ENCODE data around the gene MADCAM1. TPM values are rescaled to one million over a fixed set of nuclear protein-coding genes. Genes with fewer than 3 reads are reported as not detected.
A peak's percentile ranks its signal among the peaks of the same experiment; 100 is the strongest.

The MADCAM1 gene
- total RNA-seq, 1 donor from 2014 or later: 0.92 TPM

- H3K4me1 ChIP-seq: peaks cover 7% of the 10 kb centered on the region
- no peak overlapping the region for H3K27ac ChIP-seq
- intact Hi-C loops (cut with DNase I): no loop called here
- H3K9me3 ChIP-seq: no peaks in the 10 kb centered on the region
- TF ChIP-seq CTCF (IDR thresholded peaks at IDR 0.05): no peak
- ATAC-seq: no peak
- H3K4me3 ChIP-seq: no peak overlapping the region
- DNase-seq: no peak
- no peaks in the 10 kb centered on the region for H3K36me3 ChIP-seq
- H3K27me3 ChIP-seq (ENCODE audit: low read depth): peaks cover 20% of the 10 kb centered on the region
Observed at GRCh38 chr19:483332-484072, 12.8 kb upstream of the MADCAM1 start.

- TF ChIP-seq CTCF (IDR thresholded peaks at IDR 0.05): no peak
- ATAC-seq (no peak), DNase-seq (no peak)
- Histone ChIP-seq H3K36me3 (no peaks in the 10 kb centered on the region), H3K4me1 (peaks cover 8% of the 10 kb centered on the region), H3K4me3 (no peak overlapping the region), H3K27me3 (ENCODE audit: low read depth) (peaks cover 20% of the 10 kb centered on the region), H3K27ac (no peak overlapping the region), H3K9me3 (no peaks in the 10 kb centered on the region)
- intact Hi-C loops (cut with DNase I): no loop called here
Observed at GRCh38 chr19:484494-484893, 11.8 kb upstream of the MADCAM1 start.

DNA sequence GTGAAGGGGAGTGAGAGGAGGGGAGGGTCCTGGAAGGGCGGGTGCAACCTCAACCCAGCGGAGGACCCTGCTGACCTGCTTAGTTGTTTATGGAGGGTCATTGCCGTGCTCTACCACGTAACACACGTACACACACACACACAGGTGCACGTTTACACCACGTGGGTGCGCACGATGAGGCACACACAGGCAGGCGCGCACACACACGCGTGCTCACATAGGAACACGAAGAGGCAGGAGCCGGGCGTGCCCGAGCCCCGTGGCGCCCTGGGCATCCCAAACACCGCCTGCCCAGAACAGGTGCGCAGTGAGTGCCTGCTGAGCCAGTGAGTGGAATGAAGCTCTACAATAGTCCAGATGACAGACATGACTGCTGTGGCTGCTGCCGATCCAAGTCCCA is 11.2 kb upstream of the MADCAM1 start:
- TF ChIP-seq CTCF (IDR thresholded peaks at IDR 0.05): no peak
- Histone ChIP-seq H3K4me1 (peaks cover 8% of the 10 kb centered on the region), H3K9me3 (no peaks in the 10 kb centered on the region), H3K4me3 (no peak overlapping the region), H3K27me3 (ENCODE audit: low read depth) (peaks cover 20% of the 10 kb centered on the region), H3K27ac (no peak overlapping the region), H3K36me3 (no peaks in the 10 kb centered on the region)
- no peak for ATAC-seq
- intact Hi-C loops (cut with DNase I): no loop called here
- no peak for DNase-seq

DNA sequence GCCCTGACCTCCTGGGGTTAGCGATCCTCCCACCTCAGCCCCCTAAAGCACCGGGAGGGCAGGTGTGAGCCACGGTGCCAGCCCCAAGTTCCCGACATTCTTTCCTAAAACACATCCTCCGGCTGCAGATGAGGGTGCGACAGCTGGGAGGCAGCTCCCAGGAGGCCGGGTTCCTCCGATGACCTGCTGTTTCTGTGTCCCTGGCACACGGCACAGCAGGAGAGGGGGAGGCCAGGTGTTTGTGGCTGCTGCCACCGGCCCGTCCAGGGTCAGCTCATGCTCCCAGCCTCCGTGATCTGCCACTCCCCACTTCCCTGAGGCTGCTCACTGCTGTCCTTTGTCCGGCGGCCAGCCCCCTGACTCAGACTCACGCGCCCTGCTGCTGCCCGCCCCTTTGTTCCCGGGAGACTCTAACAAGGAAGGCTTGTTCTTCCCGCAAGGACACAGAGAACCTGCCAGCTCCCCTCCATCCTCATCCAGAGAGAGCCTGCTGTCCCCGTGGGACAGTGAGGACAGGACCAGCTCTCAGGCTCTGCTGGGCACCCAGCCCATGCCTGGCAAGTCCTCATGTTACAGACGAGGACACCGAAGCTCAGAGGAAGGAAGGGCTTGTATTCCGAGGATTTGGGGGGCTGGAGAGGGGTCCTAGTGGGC is 10.6 kb upstream of the MADCAM1 start:
- no peak overlapping the region for H3K4me3 ChIP-seq
- no peak overlapping the region for H3K27ac ChIP-seq
- no peaks in the 10 kb centered on the region for H3K36me3 ChIP-seq
- ATAC-seq: no peak
- no peak for DNase-seq
- H3K27me3 ChIP-seq (ENCODE audit: low read depth): peaks cover 20% of the 10 kb centered on the region
- peaks cover 8% of the 10 kb centered on the region for H3K4me1 ChIP-seq
- no peaks in the 10 kb centered on the region for H3K9me3 ChIP-seq
- no peak for TF ChIP-seq CTCF (IDR thresholded peaks at IDR 0.05)
- intact Hi-C loops (cut with DNase I): no loop called here

DNA sequence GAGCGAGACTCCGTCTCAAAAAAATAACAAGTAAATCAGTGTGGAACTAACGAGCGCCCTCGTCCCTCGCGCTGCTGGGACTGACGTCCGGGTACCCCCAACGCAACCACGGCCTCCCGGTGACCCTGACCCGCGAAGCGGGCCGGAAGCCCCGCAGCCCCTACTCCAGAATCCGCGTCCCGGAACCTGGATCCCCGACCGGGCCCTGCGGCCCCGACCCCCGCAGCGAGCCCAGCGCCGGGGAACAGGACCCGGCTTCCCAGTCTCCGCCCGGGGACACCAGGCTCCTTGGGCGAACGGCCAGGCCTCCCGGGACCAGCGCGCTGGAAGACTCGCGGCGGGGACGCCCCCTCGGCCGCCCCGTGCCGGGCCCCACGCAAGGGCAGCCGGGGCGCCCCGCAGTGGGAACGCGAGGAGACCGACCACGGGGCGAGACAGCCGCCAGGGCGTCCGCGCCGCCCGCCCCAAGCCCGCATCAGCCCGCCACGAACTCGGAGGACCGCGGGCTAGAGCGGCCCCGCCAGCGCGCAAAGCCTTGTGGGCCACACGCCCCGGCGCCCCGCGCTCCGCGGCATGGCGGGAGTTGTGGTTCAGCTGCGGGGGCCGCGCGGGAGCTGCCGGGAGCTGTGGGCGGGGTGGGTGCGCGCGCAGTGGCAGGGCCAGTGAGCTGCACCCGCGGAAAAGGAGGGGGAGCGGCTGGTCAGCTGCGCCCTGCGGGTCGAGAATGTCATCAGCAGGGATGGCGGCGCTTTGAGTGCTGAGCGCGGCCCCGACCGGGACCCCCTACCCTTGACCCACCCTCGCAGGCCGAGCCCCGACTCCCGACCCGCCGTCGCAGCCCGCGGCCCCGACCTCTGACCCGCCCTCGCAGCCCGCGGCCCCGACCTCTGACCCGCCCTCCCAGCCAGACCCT is 7.5 kb upstream of the MADCAM1 start:
- Histone ChIP-seq H3K4me3 (peak overlapping the region; percentile 95), H3K36me3 (no peaks in the 10 kb centered on the region), H3K4me1 (peaks cover 8% of the 10 kb centered on the region), H3K9me3 (no peaks in the 10 kb centered on the region), H3K27me3 (ENCODE audit: low read depth) (peaks cover 20% of the 10 kb centered on the region), H3K27ac (peak overlapping the region; percentile 97)
- intact Hi-C loops (cut with DNase I): no loop called here
- DNase-seq (peak; percentile 98), ATAC-seq (peak; percentile 98 to 99)
- TF ChIP-seq CTCF (IDR thresholded peaks at IDR 0.05): no peak

Measured in lower lobe of right lung (tissue), 2 donors.